ENCODE measurements around the gene DCLK1. TPM values are rescaled to one million over a fixed set of nuclear protein-coding genes. Genes with fewer than 3 reads are reported as not detected.
A peak's percentile ranks its signal among the peaks of the same experiment; 100 is the strongest.

Gene DCLK1
- total RNA-seq, 2 donors from 2014 or later: 25.6 to 27.8 TPM

DNA sequence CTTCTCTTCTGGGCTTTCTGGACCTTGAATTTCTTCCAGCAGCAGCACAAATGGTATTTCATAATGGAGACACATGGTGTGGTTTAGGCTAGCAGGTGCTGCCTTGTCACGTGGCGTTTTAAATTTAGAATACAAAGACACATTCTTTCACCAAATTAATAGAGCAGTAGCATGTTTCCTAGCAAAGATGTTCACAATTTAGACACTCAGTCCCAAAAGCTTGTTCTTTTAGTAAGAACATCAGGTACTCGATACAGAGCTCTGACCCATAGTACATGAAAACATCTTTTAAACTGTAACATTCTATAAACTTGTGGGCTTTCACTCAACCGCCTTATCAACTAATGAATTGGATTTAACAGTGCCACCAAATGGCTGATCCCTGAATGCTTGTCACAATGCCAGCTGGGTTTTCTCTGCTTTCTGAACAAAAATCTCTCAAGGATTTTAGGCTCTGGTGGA, 290.1 kb downstream of the DCLK1 start:
- DNase-seq (ENCODE audit: low spot score) (no peak), ATAC-seq (ENCODE audit: insufficient number of reproducible peaks, low FRiP score, low read depth) (no peak)
- TF ChIP-seq, protein P1, sequence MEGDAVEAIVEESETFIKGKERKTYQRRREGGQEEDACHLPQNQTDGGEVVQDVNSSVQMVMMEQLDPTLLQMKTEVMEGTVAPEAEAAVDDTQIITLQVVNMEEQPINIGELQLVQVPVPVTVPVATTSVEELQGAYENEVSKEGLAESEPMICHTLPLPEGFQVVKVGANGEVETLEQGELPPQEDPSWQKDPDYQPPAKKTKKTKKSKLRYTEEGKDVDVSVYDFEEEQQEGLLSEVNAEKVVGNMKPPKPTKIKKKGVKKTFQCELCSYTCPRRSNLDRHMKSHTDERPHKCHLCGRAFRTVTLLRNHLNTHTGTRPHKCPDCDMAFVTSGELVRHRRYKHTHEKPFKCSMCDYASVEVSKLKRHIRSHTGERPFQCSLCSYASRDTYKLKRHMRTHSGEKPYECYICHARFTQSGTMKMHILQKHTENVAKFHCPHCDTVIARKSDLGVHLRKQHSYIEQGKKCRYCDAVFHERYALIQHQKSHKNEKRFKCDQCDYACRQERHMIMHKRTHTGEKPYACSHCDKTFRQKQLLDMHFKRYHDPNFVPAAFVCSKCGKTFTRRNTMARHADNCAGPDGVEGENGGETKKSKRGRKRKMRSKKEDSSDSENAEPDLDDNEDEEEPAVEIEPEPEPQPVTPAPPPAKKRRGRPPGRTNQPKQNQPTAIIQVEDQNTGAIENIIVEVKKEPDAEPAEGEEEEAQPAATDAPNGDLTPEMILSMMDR (IDR thresholded peaks at IDR 0.05): no peak
- no peaks in the 10 kb centered on the region for H3K27me3 ChIP-seq (replicated peaks; ENCODE audit: insufficient read depth)
- no peak overlapping the region for H3K27ac ChIP-seq
- H3K9me3 ChIP-seq: no peaks in the 10 kb centered on the region
- H3K4me1 ChIP-seq (ENCODE audit: control insufficient read depth in 1 of 2, low read depth in 2 of 2): peaks cover 4 to 25% of the 10 kb centered on the region in 2 donors
- no peak overlapping the region for H3K4me3 ChIP-seq
- H3K36me3 ChIP-seq: no peaks in the 10 kb centered on the region

GRCh38 chr13:35839806-35840205, 291.4 kb downstream of the DCLK1 start:
- no peaks in the 10 kb centered on the region for H3K9me3 ChIP-seq
- ATAC-seq (ENCODE audit: insufficient number of reproducible peaks, low FRiP score, low read depth) (no peak), DNase-seq (ENCODE audit: low spot score) (no peak)
- no peaks in the 10 kb centered on the region for H3K36me3 ChIP-seq
- no peak overlapping the region for H3K4me3 ChIP-seq
- TF ChIP-seq, protein P1 (IDR thresholded peaks at IDR 0.05): no peak
- no peaks in the 10 kb centered on the region for H3K27me3 ChIP-seq (replicated peaks; ENCODE audit: insufficient read depth)
- H3K27ac ChIP-seq: peak overlapping the region in 1 of 2 donors; percentile 27
- peaks cover 4 to 30% of the 10 kb centered on the region in 2 donors for H3K4me1 ChIP-seq (ENCODE audit: control insufficient read depth in 1 of 2, low read depth in 2 of 2)

GRCh38 chr13:35838356-35838755, 292.8 kb downstream of the DCLK1 start:
- Histone ChIP-seq H3K4me1 (ENCODE audit: control insufficient read depth in 1 of 2, low read depth in 2 of 2) (peaks cover 17 to 45% of the 10 kb centered on the region in 2 donors), H3K9me3 (no peaks in the 10 kb centered on the region), H3K36me3 (no peaks in the 10 kb centered on the region), H3K27me3 (replicated peaks; ENCODE audit: insufficient read depth) (no peaks in the 10 kb centered on the region), H3K27ac (no peak overlapping the region), H3K4me3 (no peak overlapping the region)
- ATAC-seq (ENCODE audit: insufficient number of reproducible peaks, low FRiP score, low read depth): no peak
- no peak for DNase-seq (ENCODE audit: low spot score)
- TF ChIP-seq, protein P1 (IDR thresholded peaks at IDR 0.05): no peak

- ATAC-seq (ENCODE audit: insufficient number of reproducible peaks, low FRiP score, low read depth): no peak
- H3K27ac ChIP-seq: no peak overlapping the region
- H3K9me3 ChIP-seq: no peaks in the 10 kb centered on the region
- H3K4me3 ChIP-seq: no peak overlapping the region
- peaks cover 19 to 50% of the 10 kb centered on the region in 2 donors for H3K4me1 ChIP-seq (ENCODE audit: control insufficient read depth in 1 of 2, low read depth in 2 of 2)
- H3K27me3 ChIP-seq (replicated peaks; ENCODE audit: insufficient read depth): no peaks in the 10 kb centered on the region
- TF ChIP-seq, protein P1 (IDR thresholded peaks at IDR 0.05): no peak
- no peak for DNase-seq (ENCODE audit: low spot score)
- no peaks in the 10 kb centered on the region for H3K36me3 ChIP-seq
Measured at GRCh38 chr13:35836446-35836845, 294.7 kb downstream of the DCLK1 start.

GRCh38 chr13:35835989-35836388, 295.2 kb downstream of the DCLK1 start:
- peaks cover 19 to 45% of the 10 kb centered on the region in 2 donors for H3K4me1 ChIP-seq (ENCODE audit: control insufficient read depth in 1 of 2, low read depth in 2 of 2)
- H3K27me3 ChIP-seq (replicated peaks; ENCODE audit: insufficient read depth): no peaks in the 10 kb centered on the region
- no peak overlapping the region for H3K27ac ChIP-seq
- H3K9me3 ChIP-seq: no peaks in the 10 kb centered on the region
- H3K36me3 ChIP-seq: no peaks in the 10 kb centered on the region
- no peak overlapping the region for H3K4me3 ChIP-seq
- ATAC-seq (ENCODE audit: insufficient number of reproducible peaks, low FRiP score, low read depth) (no peak), DNase-seq (ENCODE audit: low spot score) (no peak)
- TF ChIP-seq, protein P1 (IDR thresholded peaks at IDR 0.05): no peak
